Embryonic facial prominence (tissue), 1 donor: ENCODE measurements around the gene TMEM86A.
"Not testable (repeated sequence)": the region's sequence is repeated elsewhere in the genome, so short reads cannot be mapped to it uniquely, and the experiment has no call there.

ENCODE experiments used
- DNase-seq: peaks from one replicate; pipeline ENCODE4 v3.0.0-alpha.2; 2016; ENCODE audit errors: extremely low spot score

Gene TMEM86A

GRCh38 chr11:18698341-18699268, at the start of gene TMEM86A:
TMEM86A (plus strand) TSS chr11:18698779; CDS start chr11:18698887, 108 bp downstream.
- peak; percentile 72 for DNase-seq

- DNase-seq, result no peak
These were observed 48.2 kb upstream of the TMEM86A start for GRCh38 chr11:18650353-18650752.

- no peak for DNase-seq
These were observed 47.6 kb upstream of the TMEM86A start for GRCh38 chr11:18650859-18651557.

GRCh38 chr11:18657673-18658072, 40.9 kb upstream of the TMEM86A start:
- no peak for DNase-seq

- DNase-seq, result not testable (repeated sequence)
These were observed 33.2 kb upstream of the TMEM86A start for GRCh38 chr11:18665353-18665872.

- no peak for DNase-seq
These were observed 30.4 kb upstream of the TMEM86A start for GRCh38 chr11:18668131-18668530.

- DNase-seq, result no peak
These were observed 29.4 kb upstream of the TMEM86A start for GRCh38 chr11:18669219-18669596.

GRCh38 chr11:18669711-18670110, 28.9 kb upstream of the TMEM86A start:
- no peak for DNase-seq

GRCh38 chr11:18671246-18671645, 27.3 kb upstream of the TMEM86A start:
- DNase-seq, result no peak

- DNase-seq, result not testable (repeated sequence)
These were observed 26.4 kb upstream of the TMEM86A start for GRCh38 chr11:18672209-18672608.

- DNase-seq, result no peak
These were observed 21.8 kb upstream of the TMEM86A start for GRCh38 chr11:18676803-18677202.

- no peak for DNase-seq
These were observed 21.0 kb upstream of the TMEM86A start for GRCh38 chr11:18677560-18677959.

GRCh38 chr11:18681949-18682348, 16.6 kb upstream of the TMEM86A start:
- DNase-seq, result not testable (repeated sequence)

- no peak for DNase-seq
These were observed 16.1 kb upstream of the TMEM86A start for GRCh38 chr11:18682466-18682865.

GRCh38 chr11:18684267-18684666, 14.3 kb upstream of the TMEM86A start:
- no peak for DNase-seq

GRCh38 chr11:18691467-18692140, 7.0 kb upstream of the TMEM86A start:
- DNase-seq, result not testable (repeated sequence)

- DNase-seq, result no peak
These were observed 5.4 kb upstream of the TMEM86A start for GRCh38 chr11:18692941-18693760.

GRCh38 chr11:18696638-18697225, 1.8 kb upstream of the TMEM86A start:
- no peak for DNase-seq

GRCh38 chr11:18697576-18697975, 1.0 kb upstream of the TMEM86A start:
- no peak for DNase-seq

GRCh38 chr11:18699269-18699596, 654 bp downstream of the TMEM86A start:
- DNase-seq, result no peak

GRCh38 chr11:18699848-18700261, 1.3 kb downstream of the TMEM86A start:
- no peak for DNase-seq
